ENCODE measurements around the gene TCP11L1. TPM values are rescaled to one million over a fixed set of nuclear protein-coding genes. Genes with fewer than 3 reads are reported as not detected.

The TCP11L1 gene
- total RNA-seq, 2 experiments from 2014 or later: 24.6 to 26.1 TPM

DNA sequence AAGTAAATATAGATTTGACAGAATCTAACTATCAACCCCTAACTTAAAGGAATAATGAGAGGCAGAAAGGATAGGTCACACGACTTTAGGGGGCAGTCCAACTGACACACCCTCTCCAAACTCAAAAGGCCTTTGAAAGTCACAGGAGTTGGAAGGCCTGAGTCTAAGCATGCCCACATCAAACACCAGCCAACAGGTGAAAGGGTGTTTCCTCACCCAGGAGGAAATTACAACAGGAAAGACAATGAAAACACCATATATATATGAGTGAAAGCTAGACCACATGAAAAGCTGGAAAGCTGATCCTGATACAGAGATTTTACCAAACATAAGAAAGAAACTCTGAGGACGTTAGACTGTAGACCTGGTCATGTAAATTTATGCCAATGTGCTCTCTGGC, 34.2 kb upstream of the TCP11L1 start:
- Histone ChIP-seq H2AFZ (ENCODE audit: low read length) (no peak overlapping the region), H3K27ac (ENCODE audit: low read depth, low read length, poor library complexity, severe bottlenecking) (no peak overlapping the region), H3K36me3 (ENCODE audit: insufficient read depth, low read length) (no peaks in the 10 kb centered on the region), H3K4me1 (ENCODE audit: insufficient read depth, low read length, poor library complexity, severe bottlenecking) (no peaks in the 10 kb centered on the region), H3K9me2 (ENCODE audit: insufficient read depth, low read length) (no peaks in the 10 kb centered on the region), H3K9me3 (ENCODE audit: low read length) (no peaks in the 10 kb centered on the region), H3K4me2 (ENCODE audit: low read length) (no peak overlapping the region), H3K4me3 (ENCODE audit: low read depth, low read length, poor library complexity, severe bottlenecking) (no peak overlapping the region), H3K79me2 (ENCODE audit: insufficient read depth, low read depth, low read length) (no peaks in the 10 kb centered on the region), H4K20me1 (ENCODE audit: insufficient read depth, low read length) (no peaks in the 10 kb centered on the region)
- no TSS peak for BruUV-seq (replicated peaks)
- DNase-seq (ENCODE audit: low spot score): no peak
- TF ChIP-seq CTCF (conservative IDR thresholded peaks at IDR 0.05; ENCODE audit: low read length) (no peak), EZH2phosphoT487 (IDR thresholded peaks at IDR 0.05; ENCODE audit: borderline replicate concordance, low read depth, low read length) (no peak)
- ChIA-PET POLR2A (interaction anchor here (0.7 kb wide), 1 partner anchor 88 kb away, joined by 3 read pairs; no protein-coding TSS in a partner anchor), CTCF (ENCODE audit: unreplicated experiment) (no interaction called here)
- intact Hi-C loops (cut with micrococcal nuclease; ENCODE audit: unreplicated experiment): no loop called here

- intact Hi-C loops (cut with micrococcal nuclease; ENCODE audit: unreplicated experiment): no loop called here
- Histone ChIP-seq H3K9me3 (ENCODE audit: low read length) (no peaks in the 10 kb centered on the region), H4K20me1 (ENCODE audit: insufficient read depth, low read length) (no peaks in the 10 kb centered on the region), H3K4me1 (ENCODE audit: insufficient read depth, low read length, poor library complexity, severe bottlenecking) (no peaks in the 10 kb centered on the region), H3K79me2 (ENCODE audit: insufficient read depth, low read depth, low read length) (no peaks in the 10 kb centered on the region), H3K9me2 (ENCODE audit: insufficient read depth, low read length) (no peaks in the 10 kb centered on the region), H2AFZ (ENCODE audit: low read length) (no peak overlapping the region), H3K27ac (ENCODE audit: low read depth, low read length, poor library complexity, severe bottlenecking) (no peak overlapping the region), H3K4me3 (ENCODE audit: low read depth, low read length, poor library complexity, severe bottlenecking) (no peak overlapping the region), H3K36me3 (ENCODE audit: insufficient read depth, low read length) (no peaks in the 10 kb centered on the region), H3K4me2 (ENCODE audit: low read length) (no peak overlapping the region)
- CTCF ChIA-PET (ENCODE audit: unreplicated experiment): no interaction called here
- DNase-seq (ENCODE audit: low spot score): no peak
- POLR2A ChIA-PET: no interaction called here
- no TSS peak for BruUV-seq (replicated peaks)
- TF ChIP-seq EZH2phosphoT487 (IDR thresholded peaks at IDR 0.05; ENCODE audit: borderline replicate concordance, low read depth, low read length) (no peak), CTCF (conservative IDR thresholded peaks at IDR 0.05; ENCODE audit: low read length) (no peak)
These were observed 33.4 kb upstream of the TCP11L1 start for GRCh38 chr11:33006010-33006409.

GRCh38 chr11:33013755-33014154, 25.6 kb upstream of the TCP11L1 start:
- BruUV-seq (replicated peaks): no TSS peak
- intact Hi-C loops (cut with micrococcal nuclease; ENCODE audit: unreplicated experiment): no loop called here

More at GRCh38 chr11:33013755-33014154, 25.6 kb upstream of the TCP11L1 start:
- Histone ChIP-seq H4K20me1 (ENCODE audit: insufficient read depth, low read length) (no peaks in the 10 kb centered on the region), H3K79me2 (ENCODE audit: insufficient read depth, low read depth, low read length) (no peaks in the 10 kb centered on the region), H3K4me1 (ENCODE audit: insufficient read depth, low read length, poor library complexity, severe bottlenecking) (no peaks in the 10 kb centered on the region), H3K9me2 (ENCODE audit: insufficient read depth, low read length) (no peaks in the 10 kb centered on the region), H3K36me3 (ENCODE audit: insufficient read depth, low read length) (no peaks in the 10 kb centered on the region), H2AFZ (ENCODE audit: low read length) (no peak overlapping the region), H3K9me3 (ENCODE audit: low read length) (no peaks in the 10 kb centered on the region), H3K27ac (ENCODE audit: low read depth, low read length, poor library complexity, severe bottlenecking) (no peak overlapping the region), H3K4me3 (ENCODE audit: low read depth, low read length, poor library complexity, severe bottlenecking) (no peak overlapping the region), H3K4me2 (ENCODE audit: low read length) (no peak overlapping the region)
- no peak for DNase-seq (ENCODE audit: low spot score)
- CTCF ChIA-PET (ENCODE audit: unreplicated experiment): interaction anchor here (1.0 kb wide), 1 partner anchor 25 kb away, joined by 3 read pairs; the partner anchor contains the start of gene TCP11L1
- POLR2A ChIA-PET: no interaction called here
- TF ChIP-seq CTCF (conservative IDR thresholded peaks at IDR 0.05; ENCODE audit: low read length) (no peak), EZH2phosphoT487 (IDR thresholded peaks at IDR 0.05; ENCODE audit: borderline replicate concordance, low read depth, low read length) (no peak)
